K562 (cell line): ENCODE data around the gene S100A6. TPM values are rescaled to one million over a fixed set of nuclear protein-coding genes. Genes with fewer than 3 reads are reported as not detected.

Experiments used
- CHCHD3 ChIP-seq: fragments of 250-450 bp; sonication (Bioruptor Pico); IDR thresholded peaks from 2 replicates; pipeline ENCODE4 v2.1.2; 2022; ENCODE audit warnings: mild to moderate bottlenecking
- ESRRA ChIP-seq: fragments of 450-650 bp; IDR thresholded peaks from 2 replicates; pipeline ENCODE4 v1.6.1; 2014; ENCODE audit warnings: low read depth, mild to moderate bottlenecking, moderate library complexity, borderline replicate concordance
- HDGF ChIP-seq: fragments of 450-650 bp; IDR thresholded peaks from 2 replicates; pipeline ENCODE4 v1.6.1; 2016
- ILF3 ChIP-seq: fragments of 450-650 bp; IDR thresholded peaks from 2 replicates; pipeline ENCODE4 v1.6.1; 2018; ENCODE audit warnings: antibody characterized with exemption, mild to moderate bottlenecking, moderate library complexity, borderline replicate concordance
- MTA3 ChIP-seq: fragments of 450-650 bp; formaldehyde crosslinking; IDR thresholded peaks from 2 replicates; pipeline ENCODE4 v1.6.1; 2017; ENCODE audit warnings: mild to moderate bottlenecking, borderline replicate concordance
- PCBP1 ChIP-seq: fragments of 200-400 bp; formaldehyde crosslinking; IDR thresholded peaks from 2 replicates; pipeline ENCODE4 v1.6.1; 2018; ENCODE audit warnings: mild to moderate bottlenecking, low read depth, low read length; ENCODE audit not compliant: poor library complexity, severe bottlenecking
- PHF21A ChIP-seq: fragments of 450-650 bp; IDR thresholded peaks from 2 replicates; pipeline ENCODE4 v1.6.1; 2017; ENCODE audit warnings: low read depth, borderline replicate concordance
- RCOR1 ChIP-seq, 2 experiments: IDR thresholded peaks; 2 replicates each; pipeline ENCODE4 v1.6.1; 2012; ENCODE audit warnings: low read depth in 2 of 2, low read length in 2 of 2, borderline replicate concordance in 1 of 2, improper control_type of control experiment in 1 of 2
- SLC30A9 ChIP-seq: fragments of 250-450 bp; sonication (Bioruptor Pico); IDR thresholded peaks from 2 replicates; pipeline ENCODE4 v1.8.0; 2022; ENCODE audit warnings: mild to moderate bottlenecking, moderate library complexity
- SMARCA4 ChIP-seq: fragments of 450-650 bp; IDR thresholded peaks from 2 replicates; pipeline ENCODE4 v1.6.1; 2016
- SUPT5H ChIP-seq: fragments of 450-650 bp; IDR thresholded peaks from 2 replicates; pipeline ENCODE4 v1.6.1; 2016
- ZNF121 ChIP-seq: sonication (generic); formaldehyde crosslinking; conservative IDR thresholded peaks from 2 replicates; pipeline ENCODE4 v1.8.0; 2022; ENCODE audit warnings: missing genetic modification reagents
- ZNF134 ChIP-seq: fragments of 250-450 bp; sonication (Bioruptor Pico); conservative IDR thresholded peaks from 2 replicates; pipeline ENCODE4 v1.4.0; 2020
- ZNF143 ChIP-seq: sonication (generic); formaldehyde crosslinking; IDR thresholded peaks from 2 replicates; pipeline ENCODE4 v1.9.0; 2022; ENCODE audit warnings: mild to moderate bottlenecking, missing genetic modification reagents
- ZNF830 ChIP-seq: fragments of 250-450 bp; sonication (Bioruptor Pico); IDR thresholded peaks from 2 replicates; pipeline ENCODE4 v1.5.0; 2021; ENCODE audit warnings: mild to moderate bottlenecking
- polyA plus RNA-seq, 8 experiments: library from polyadenylated mRNA; depleted of rRNA in 4 of 8; stranded (reverse) in 5 of 8; unstranded in 3 of 8; fragments of >200 nt; fragmentation: Nextera tagmentation in 2 of 8; fragmentation: Illumina TruSeq in 1 of 8; extraction: Ambion mirVana in 2 of 8; extraction: Trizol in 1 of 8; gene quantifications; 2 replicates each; pipeline versions ENCODE4 v1.2.1 to v1.2.3, GENCODE V29; 2011 to 2014; ENCODE audit warnings: inconsistent platforms in 1 of 8, missing spikeins in 1 of 8
- total RNA-seq, 7 experiments: library from RNA; depleted of rRNA in 6 of 7; stranded (reverse); fragments of >200 nt in 6 of 7; fragmentation: Illumina TruSeq in 2 of 7; extraction: Trizol in 2 of 7; gene quantifications; 2 replicates each; pipeline versions ENCODE4 v1.2.1 to v1.2.3, GENCODE V29; 2011 to 2021; ENCODE audit warnings: low replicate concordance in 1 of 7
- TF ChIP-seq, protein P1 (sequence below): fragments of 450-650 bp; formaldehyde crosslinking; IDR thresholded peaks from 2 replicates; pipeline ENCODE4 v1.4.0; 2020; ENCODE audit warnings: mild to moderate bottlenecking, moderate library complexity
- TF ChIP-seq, protein P2 (sequence below): sonication (generic); formaldehyde crosslinking; IDR thresholded peaks from 2 replicates; pipeline ENCODE4 v1.8.0; 2023; ENCODE audit warnings: mild to moderate bottlenecking, missing genetic modification reagents
- TF ChIP-seq, protein P3 (sequence below): fragments of 250-450 bp; sonication (Bioruptor Pico); IDR thresholded peaks from 2 replicates; pipeline ENCODE4 v1.4.0; 2020

The S100A6 gene
- total and polyA plus RNA-seq, 9 of the 15 experiments (the other 6 are each of a cell fraction or from before 2014, with no cell fraction given), result 9.8 to 66.5 (median 23.2) TPM

DNA sequence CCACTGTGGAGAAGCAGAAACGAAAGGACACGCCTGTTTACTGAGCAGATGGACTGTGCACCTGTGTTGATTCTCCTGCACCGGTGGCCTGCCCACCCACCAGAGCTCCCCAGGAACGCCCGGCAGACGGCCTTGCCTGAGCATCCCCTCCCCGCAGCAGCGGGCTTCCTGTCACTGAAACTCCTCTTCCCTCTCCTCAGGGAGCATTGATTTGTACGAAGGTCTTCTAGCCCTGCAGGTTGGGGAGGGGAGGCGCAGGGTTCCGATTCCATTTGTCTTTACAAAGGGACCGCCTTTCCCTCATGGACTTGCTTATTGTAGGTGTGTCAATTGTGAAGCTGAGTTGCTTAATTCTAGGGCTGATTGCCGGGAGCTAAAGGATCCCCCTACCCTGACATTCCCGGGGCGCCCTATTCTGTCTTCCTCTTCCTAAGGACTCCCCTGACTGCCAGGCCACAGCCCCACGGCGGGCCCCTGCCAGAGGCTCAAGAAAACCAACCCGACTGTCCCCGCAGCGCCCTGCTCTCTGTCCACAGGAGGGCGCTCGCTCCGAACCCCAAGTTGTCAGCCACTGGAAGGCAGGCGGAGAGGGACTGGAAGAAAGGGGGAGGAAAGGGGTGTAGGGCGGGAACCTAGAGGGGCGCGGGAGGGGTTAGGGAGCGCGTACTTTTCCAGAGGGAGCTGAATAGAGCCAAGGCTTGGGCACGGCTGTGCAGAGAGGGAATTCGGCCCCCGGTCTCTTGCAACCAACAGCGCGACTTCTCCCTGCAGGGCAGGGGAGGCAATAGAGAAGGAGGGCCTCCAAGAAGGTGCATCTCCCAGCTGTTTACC is 2.8 kb downstream of the S100A6 start (continued):
- TF ChIP-seq, protein P1, sequence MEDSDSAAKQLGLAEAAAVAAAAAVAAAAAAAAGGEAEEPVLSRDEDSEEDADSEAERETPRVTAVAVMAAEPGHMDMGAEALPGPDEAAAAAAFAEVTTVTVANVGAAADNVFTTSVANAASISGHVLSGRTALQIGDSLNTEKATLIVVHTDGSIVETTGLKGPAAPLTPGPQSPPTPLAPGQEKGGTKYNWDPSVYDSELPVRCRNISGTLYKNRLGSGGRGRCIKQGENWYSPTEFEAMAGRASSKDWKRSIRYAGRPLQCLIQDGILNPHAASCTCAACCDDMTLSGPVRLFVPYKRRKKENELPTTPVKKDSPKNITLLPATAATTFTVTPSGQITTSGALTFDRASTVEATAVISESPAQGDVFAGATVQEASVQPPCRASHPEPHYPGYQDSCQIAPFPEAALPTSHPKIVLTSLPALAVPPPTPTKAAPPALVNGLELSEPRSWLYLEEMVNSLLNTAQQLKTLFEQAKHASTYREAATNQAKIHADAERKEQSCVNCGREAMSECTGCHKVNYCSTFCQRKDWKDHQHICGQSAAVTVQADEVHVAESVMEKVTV (CRISPR knock-in tag), result peak; percentile 76
- TF ChIP-seq ZNF143 (CRISPR knock-in tag) (no peak), HDGF (no peak), ZNF830 (CRISPR knock-in tag) (no peak), CHCHD3 (CRISPR knock-in tag) (no peak), MTA3 (no peak), SMARCA4 (no peak), PHF21A (no peak), ESRRA (0 out of 2 replicates have a peak, but pooled peaks have one; percentile 35), ZNF121 (CRISPR knock-in tag) (no peak), RCOR1 (IDR thresholded peaks at IDR 0.05; ENCODE audit: borderline replicate concordance in 1 of 2, low read depth in 2 of 2, low read length in 2 of 2) (no peak), ZNF134 (CRISPR knock-in tag) (no peak), PCBP1 (no peak), ILF3 (no peak), SUPT5H (no peak), SLC30A9 (no peak)
- TF ChIP-seq, protein P2, sequence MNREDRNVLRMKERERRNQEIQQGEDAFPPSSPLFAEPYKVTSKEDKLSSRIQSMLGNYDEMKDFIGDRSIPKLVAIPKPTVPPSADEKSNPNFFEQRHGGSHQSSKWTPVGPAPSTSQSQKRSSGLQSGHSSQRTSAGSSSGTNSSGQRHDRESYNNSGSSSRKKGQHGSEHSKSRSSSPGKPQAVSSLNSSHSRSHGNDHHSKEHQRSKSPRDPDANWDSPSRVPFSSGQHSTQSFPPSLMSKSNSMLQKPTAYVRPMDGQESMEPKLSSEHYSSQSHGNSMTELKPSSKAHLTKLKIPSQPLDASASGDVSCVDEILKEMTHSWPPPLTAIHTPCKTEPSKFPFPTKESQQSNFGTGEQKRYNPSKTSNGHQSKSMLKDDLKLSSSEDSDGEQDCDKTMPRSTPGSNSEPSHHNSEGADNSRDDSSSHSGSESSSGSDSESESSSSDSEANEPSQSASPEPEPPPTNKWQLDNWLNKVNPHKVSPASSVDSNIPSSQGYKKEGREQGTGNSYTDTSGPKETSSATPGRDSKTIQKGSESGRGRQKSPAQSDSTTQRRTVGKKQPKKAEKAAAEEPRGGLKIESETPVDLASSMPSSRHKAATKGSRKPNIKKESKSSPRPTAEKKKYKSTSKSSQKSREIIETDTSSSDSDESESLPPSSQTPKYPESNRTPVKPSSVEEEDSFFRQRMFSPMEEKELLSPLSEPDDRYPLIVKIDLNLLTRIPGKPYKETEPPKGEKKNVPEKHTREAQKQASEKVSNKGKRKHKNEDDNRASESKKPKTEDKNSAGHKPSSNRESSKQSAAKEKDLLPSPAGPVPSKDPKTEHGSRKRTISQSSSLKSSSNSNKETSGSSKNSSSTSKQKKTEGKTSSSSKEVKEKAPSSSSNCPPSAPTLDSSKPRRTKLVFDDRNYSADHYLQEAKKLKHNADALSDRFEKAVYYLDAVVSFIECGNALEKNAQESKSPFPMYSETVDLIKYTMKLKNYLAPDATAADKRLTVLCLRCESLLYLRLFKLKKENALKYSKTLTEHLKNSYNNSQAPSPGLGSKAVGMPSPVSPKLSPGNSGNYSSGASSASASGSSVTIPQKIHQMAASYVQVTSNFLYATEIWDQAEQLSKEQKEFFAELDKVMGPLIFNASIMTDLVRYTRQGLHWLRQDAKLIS (CRISPR knock-in tag), result no peak
- TF ChIP-seq, protein P3, sequence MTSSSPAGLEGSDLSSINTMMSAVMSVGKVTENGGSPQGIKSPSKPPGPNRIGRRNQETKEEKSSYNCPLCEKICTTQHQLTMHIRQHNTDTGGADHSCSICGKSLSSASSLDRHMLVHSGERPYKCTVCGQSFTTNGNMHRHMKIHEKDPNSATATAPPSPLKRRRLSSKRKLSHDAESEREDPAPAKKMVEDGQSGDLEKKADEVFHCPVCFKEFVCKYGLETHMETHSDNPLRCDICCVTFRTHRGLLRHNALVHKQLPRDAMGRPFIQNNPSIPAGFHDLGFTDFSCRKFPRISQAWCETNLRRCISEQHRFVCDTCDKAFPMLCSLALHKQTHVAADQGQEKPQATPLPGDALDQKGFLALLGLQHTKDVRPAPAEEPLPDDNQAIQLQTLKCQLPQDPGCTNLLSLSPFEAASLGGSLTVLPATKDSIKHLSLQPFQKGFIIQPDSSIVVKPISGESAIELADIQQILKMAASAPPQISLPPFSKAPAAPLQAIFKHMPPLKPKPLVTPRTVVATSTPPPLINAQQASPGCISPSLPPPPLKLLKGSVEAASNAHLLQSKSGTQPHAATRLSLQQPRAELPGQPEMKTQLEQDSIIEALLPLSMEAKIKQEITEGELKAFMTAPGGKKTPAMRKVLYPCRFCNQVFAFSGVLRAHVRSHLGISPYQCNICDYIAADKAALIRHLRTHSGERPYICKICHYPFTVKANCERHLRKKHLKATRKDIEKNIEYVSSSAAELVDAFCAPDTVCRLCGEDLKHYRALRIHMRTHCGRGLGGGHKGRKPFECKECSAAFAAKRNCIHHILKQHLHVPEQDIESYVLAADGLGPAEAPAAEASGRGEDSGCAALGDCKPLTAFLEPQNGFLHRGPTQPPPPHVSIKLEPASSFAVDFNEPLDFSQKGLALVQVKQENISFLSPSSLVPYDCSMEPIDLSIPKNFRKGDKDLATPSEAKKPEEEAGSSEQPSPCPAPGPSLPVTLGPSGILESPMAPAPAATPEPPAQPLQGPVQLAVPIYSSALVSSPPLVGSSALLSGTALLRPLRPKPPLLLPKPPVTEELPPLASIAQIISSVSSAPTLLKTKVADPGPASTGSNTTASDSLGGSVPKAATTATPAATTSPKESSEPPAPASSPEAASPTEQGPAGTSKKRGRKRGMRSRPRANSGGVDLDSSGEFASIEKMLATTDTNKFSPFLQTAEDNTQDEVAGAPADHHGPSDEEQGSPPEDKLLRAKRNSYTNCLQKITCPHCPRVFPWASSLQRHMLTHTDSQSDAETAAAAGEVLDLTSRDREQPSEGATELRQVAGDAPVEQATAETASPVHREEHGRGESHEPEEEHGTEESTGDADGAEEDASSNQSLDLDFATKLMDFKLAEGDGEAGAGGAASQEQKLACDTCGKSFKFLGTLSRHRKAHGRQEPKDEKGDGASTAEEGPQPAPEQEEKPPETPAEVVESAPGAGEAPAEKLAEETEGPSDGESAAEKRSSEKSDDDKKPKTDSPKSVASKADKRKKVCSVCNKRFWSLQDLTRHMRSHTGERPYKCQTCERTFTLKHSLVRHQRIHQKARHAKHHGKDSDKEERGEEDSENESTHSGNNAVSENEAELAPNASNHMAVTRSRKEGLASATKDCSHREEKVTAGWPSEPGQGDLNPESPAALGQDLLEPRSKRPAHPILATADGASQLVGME (CRISPR knock-in tag), result no peak
